Heart left ventricle (tissue), 16 donors: ENCODE data around the gene TBL1X. TPM values are rescaled to one million over a fixed set of nuclear protein-coding genes. Genes with fewer than 3 reads are reported as not detected.

Source experiments
- ATAC-seq, 4 donors: fragments of 200-7000 bp; cut with Tn5 transposase; one replicate each; pipeline ENCODE4 v1.9.1; 2020 to 2022; ENCODE audit warnings: moderate library complexity in 4 of 4, mild to moderate bottlenecking in 3 of 4, moderate number of reproducible peaks in 1 of 4
- DNase-seq, 5 donors: peaks; one replicate each; pipeline ENCODE4 v3.0.0-alpha.2; 2020
- H3K27ac ChIP-seq, 12 donors: fragments of 200-600 bp; sonication (generic) in 4 of 12; one replicate each; pipeline versions ENCODE4 v1.5.0 to v1.8.0; 2016 to 2022; ENCODE audit warnings: mild to moderate bottlenecking in 2 of 12
- H3K27me3 ChIP-seq, 9 donors: fragments of 200-600 bp; sonication (generic) in 2 of 9; one replicate each; pipeline versions ENCODE4 v1.5.1 to v1.8.0; 2016 to 2022; ENCODE audit warnings: mild to moderate bottlenecking in 3 of 9
- H3K36me3 ChIP-seq, 9 donors: fragments of 200-600 bp; sonication (generic) in 2 of 9; one replicate each; pipeline versions ENCODE4 v1.5.0 to v1.8.0; 2018 to 2022; ENCODE audit warnings: mild to moderate bottlenecking in 2 of 9
- H3K4me1 ChIP-seq, 12 donors: fragments of 200-600 bp; sonication (generic) in 4 of 12; one replicate each; pipeline versions ENCODE4 v1.5.0 to v1.8.0; 2016 to 2022; ENCODE audit warnings: mild to moderate bottlenecking in 3 of 12
- H3K4me3 ChIP-seq, 12 donors: fragments of 200-600 bp; sonication (generic) in 4 of 12; one replicate each; pipeline versions ENCODE4 v1.5.0 to v1.8.0; 2017 to 2022; ENCODE audit warnings: mild to moderate bottlenecking in 9 of 12, moderate library complexity in 4 of 12
- H3K9me3 ChIP-seq, 12 donors: fragments of 200-600 bp; sonication (generic) in 4 of 12; one replicate each; pipeline versions ENCODE4 v1.5.0 to v1.8.0; 2016 to 2022; ENCODE audit warnings: mild to moderate bottlenecking in 1 of 12
- POLR2A ChIP-seq, 2 donors: fragments of 450-650 bp; IDR thresholded peaks; one replicate each; pipeline ENCODE4 v1.6.1; 2017; ENCODE audit warnings: antibody characterized with exemption in 2 of 2, mild to moderate bottlenecking in 2 of 2, moderate library complexity in 2 of 2
- WGBS, 4 donors: extraction: QIAGEN DNeasy Blood & Tissue Kit in 2 of 4; methylation state at CpG; one replicate each; pipeline versions ENCODE4 v1.1.5 to v1.1.7; 2013 to 2018; 5-methylcytosine and 5-hydroxymethylcytosine counted together
- intact Hi-C, 10 donors: fragments of 100-400 bp; cut with DNase I; formaldehyde crosslinking; loops; one replicate each; pipeline versions ENCODE4 v1.11.1 to v1.14.2; 2022
- polyA plus RNA-seq, 2 donors: library from polyadenylated mRNA; stranded (reverse); fragments of 200-250 nt; gene quantifications; one replicate each; pipeline ENCODE4 v1.2.3, GENCODE V29; 2013
- total RNA-seq, 9 donors: library from RNA; depleted of rRNA in 2 of 9; stranded (reverse); fragments of >200 nt in 2 of 9; fragmentation: NEBNext Ultra II Directional in 3 of 9; extraction: Animal tissue kit (Norgen Biotek cat#: 25700) in 3 of 9; gene quantifications; one replicate each; pipeline versions ENCODE4 v1.1.0 to v1.2.4, GENCODE V29; 2016 to 2023
- TF ChIP-seq, protein P1 (sequence below), 12 donors: fragments of 200-600 bp; sonication (generic) in 4 of 12; IDR thresholded peaks; one replicate each; pipeline versions ENCODE4 v1.5.0 to v1.8.0; 2018 to 2022; ENCODE audit warnings: antibody characterized with exemption in 12 of 12, mild to moderate bottlenecking in 5 of 12
- donor health status: ischemic (EF 13 %, LVEDD 7.1; RV severe dilation, severe dysfunction).
- donor health status: healthy with polysubstance abuse.
- donor health status: DM: no; HTN: yes; CAD: no.
- donor health status: DM: no; HTN: no; CAD: no.
- donor health status: ischemic (EF 25% LVEDD 6.9; RV normal size, moderate dysfunction).
- donor health status: ischemic (EF 25% LVEDD 5.7; RV mildly dilated, moderate dysfunction).
- donor health status: healthy.
- donor health status: DM: yes; HTN: yes; CAD: no.
- donor health status: ischemic (EF 35%, LVEDD 5.7; RV mildly dilated, moderate dysfunction).
- donor health status: nonischemic (EF 11% LVEDD 7.7; RV severe dilation, severe dysfunction).
- donor health status: DM: yes; HTN: yes; CAD: no.
- donor health status: PGD.
- donor health status: ischemic (EF 29% LVEDD 5.4; RV normal size, mild dysfunction).
- donor health status: nonischemic (EF 23%, LVEDD 6.1; RV moderate dilation, normal function).

Gene TBL1X
- total and polyA plus RNA-seq, 11 donors: 2.4 to 30.7 (median 9.7) TPM

DNA sequence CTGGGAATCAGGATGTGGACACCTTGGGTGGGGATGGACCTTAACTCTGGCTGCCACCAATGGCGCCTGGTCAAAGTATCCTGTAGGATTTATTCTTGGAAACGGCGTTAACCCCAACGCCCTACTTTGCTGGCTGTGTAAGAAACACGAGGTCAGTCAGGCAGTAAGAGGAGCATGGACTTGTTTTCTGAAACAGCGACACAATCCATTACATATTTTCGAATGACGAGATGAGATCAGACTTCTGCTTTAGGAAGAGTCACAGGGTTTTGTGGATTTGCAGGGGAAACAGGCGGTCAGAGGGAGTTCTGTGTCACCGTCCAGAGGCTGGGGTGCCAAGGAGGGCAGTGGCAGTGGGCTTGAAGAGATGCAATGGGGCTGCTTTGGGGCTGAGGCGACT is 92.2 kb downstream of the TBL1X start:
- Histone ChIP-seq H3K27me3 (no peaks in the 10 kb centered on the region), H3K4me1 (peaks cover 0 to 3% (median 0%) of the 10 kb centered on the region in 12 donors), H3K4me3 (no peak overlapping the region), H3K27ac (no peak overlapping the region), H3K36me3 (no peaks in the 10 kb centered on the region), H3K9me3 (no peaks in the 10 kb centered on the region)
- intact Hi-C loops: no loop called here
- DNase-seq (no peak), ATAC-seq (no peak)
- 81 to 85% (median 82%) methylated on average over 11 of the region's 11 CpGs for WGBS, 4 donors
- TF ChIP-seq POLR2A (IDR thresholded peaks at IDR 0.05): no peak
- TF ChIP-seq, protein P1, sequence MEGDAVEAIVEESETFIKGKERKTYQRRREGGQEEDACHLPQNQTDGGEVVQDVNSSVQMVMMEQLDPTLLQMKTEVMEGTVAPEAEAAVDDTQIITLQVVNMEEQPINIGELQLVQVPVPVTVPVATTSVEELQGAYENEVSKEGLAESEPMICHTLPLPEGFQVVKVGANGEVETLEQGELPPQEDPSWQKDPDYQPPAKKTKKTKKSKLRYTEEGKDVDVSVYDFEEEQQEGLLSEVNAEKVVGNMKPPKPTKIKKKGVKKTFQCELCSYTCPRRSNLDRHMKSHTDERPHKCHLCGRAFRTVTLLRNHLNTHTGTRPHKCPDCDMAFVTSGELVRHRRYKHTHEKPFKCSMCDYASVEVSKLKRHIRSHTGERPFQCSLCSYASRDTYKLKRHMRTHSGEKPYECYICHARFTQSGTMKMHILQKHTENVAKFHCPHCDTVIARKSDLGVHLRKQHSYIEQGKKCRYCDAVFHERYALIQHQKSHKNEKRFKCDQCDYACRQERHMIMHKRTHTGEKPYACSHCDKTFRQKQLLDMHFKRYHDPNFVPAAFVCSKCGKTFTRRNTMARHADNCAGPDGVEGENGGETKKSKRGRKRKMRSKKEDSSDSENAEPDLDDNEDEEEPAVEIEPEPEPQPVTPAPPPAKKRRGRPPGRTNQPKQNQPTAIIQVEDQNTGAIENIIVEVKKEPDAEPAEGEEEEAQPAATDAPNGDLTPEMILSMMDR (IDR thresholded peaks at IDR 0.05): no peak

- no peak overlapping the region for H3K4me3 ChIP-seq
- H3K36me3 ChIP-seq: no peaks in the 10 kb centered on the region
- H3K4me1 ChIP-seq: peaks cover 0 to 3% (median 0%) of the 10 kb centered on the region in 12 donors
- ATAC-seq (no peak), DNase-seq (no peak)
- H3K9me3 ChIP-seq: no peaks in the 10 kb centered on the region
- TF ChIP-seq, protein P1 (IDR thresholded peaks at IDR 0.05): no peak
- no peak for TF ChIP-seq POLR2A (IDR thresholded peaks at IDR 0.05)
- WGBS, 4 donors: 84 to 89% (median 88%) methylated on average over 5 of the region's 5 CpGs
- no peaks in the 10 kb centered on the region for H3K27me3 ChIP-seq
- intact Hi-C loops: no loop called here
- H3K27ac ChIP-seq: no peak overlapping the region
Observed at GRCh38 chrX:9557521-9557920, 92.7 kb downstream of the TBL1X start.

- Histone ChIP-seq H3K9me3 (no peaks in the 10 kb centered on the region), H3K4me3 (no peak overlapping the region), H3K36me3 (no peaks in the 10 kb centered on the region), H3K4me1 (peaks cover 0 to 6% (median 3%) of the 10 kb centered on the region in 12 donors), H3K27ac (no peak overlapping the region), H3K27me3 (no peaks in the 10 kb centered on the region)
- 30 to 49% (median 41%) methylated on average over 4 of the region's 4 CpGs for WGBS, 4 donors
- DNase-seq (no peak), ATAC-seq (no peak)
- TF ChIP-seq, protein P1 (IDR thresholded peaks at IDR 0.05): no peak
- TF ChIP-seq POLR2A (IDR thresholded peaks at IDR 0.05): no peak
- intact Hi-C loops: no loop called here
Observed at GRCh38 chrX:9558615-9559014, 93.8 kb downstream of the TBL1X start.

- no peaks in the 10 kb centered on the region for H3K9me3 ChIP-seq
- no peak for DNase-seq
- no peaks in the 10 kb centered on the region for H3K36me3 ChIP-seq
- H3K4me3 ChIP-seq: no peak overlapping the region
- TF ChIP-seq, protein P1 (IDR thresholded peaks at IDR 0.05): no peak
- TF ChIP-seq POLR2A (IDR thresholded peaks at IDR 0.05): no peak
- no peaks in the 10 kb centered on the region for H3K27me3 ChIP-seq
- intact Hi-C loops: no loop called here
- ATAC-seq: no peak
- H3K27ac ChIP-seq: no peak overlapping the region
- peaks cover 0 to 6% (median 3%) of the 10 kb centered on the region in 12 donors for H3K4me1 ChIP-seq
- WGBS, 4 donors: 86 to 95% (median 91%) methylated on average over 9 of the region's 9 CpGs
Observed at GRCh38 chrX:9560219-9560618, 95.4 kb downstream of the TBL1X start.
